Breast epithelium (tissue), 4 donors: ENCODE results near the gene ULK4. TPM values are rescaled to one million over a fixed set of nuclear protein-coding genes. Genes with fewer than 3 reads are reported as not detected.

Experiments used
- DNase-seq, 2 donors: peaks; one replicate each; pipeline ENCODE4 v3.0.0-alpha.2; 2019; ENCODE audit warnings: low spot score in 2 of 2
- H3K27ac ChIP-seq, 2 donors: fragments of 200-600 bp; sonication (generic) in 1 of 2; one replicate each; pipeline ENCODE4 v1.5.1; 2016 to 2019; ENCODE audit warnings: mild to moderate bottlenecking in 1 of 2
- H3K27me3 ChIP-seq, 2 donors: fragments of 200-600 bp; sonication (generic) in 1 of 2; one replicate each; pipeline versions ENCODE4 v1.5.1 to v1.6.0; 2017 to 2019; ENCODE audit warnings: control low read depth in 1 of 2, mild to moderate bottlenecking in 1 of 2
- H3K36me3 ChIP-seq: fragments of 200-600 bp; one replicate; pipeline ENCODE4 v1.5.1; 2019
- H3K4me1 ChIP-seq, 2 donors: fragments of 200-600 bp; sonication (generic); one replicate each; pipeline ENCODE4 v1.5.1; 2016 to 2019; ENCODE audit warnings: control low read depth in 1 of 2
- H3K4me3 ChIP-seq, 3 donors: fragments of 200-600 bp; sonication (generic); 1 replicate in 2 of 3; 2 replicates in 1 of 3; pipeline ENCODE4 v1.5.1; 2016 to 2019; ENCODE audit warnings: mild to moderate bottlenecking in 3 of 3, moderate library complexity in 2 of 3
- H3K9me3 ChIP-seq, 2 donors: fragments of 200-600 bp; sonication (generic) in 1 of 2; one replicate each; pipeline ENCODE4 v1.5.1; 2016 to 2019; ENCODE audit warnings: control low read depth in 1 of 2
- CTCF ChIP-seq, 3 donors: fragments of 450-650 bp; IDR thresholded peaks; one replicate each; pipeline ENCODE4 v1.5.1; 2016 to 2017; ENCODE audit warnings: antibody characterized with exemption in 3 of 3, mild to moderate bottlenecking in 3 of 3, moderate library complexity in 3 of 3
- POLR2A ChIP-seq: fragments of 450-650 bp; IDR thresholded peaks from one replicate; pipeline ENCODE4 v1.6.1; 2016; ENCODE audit warnings: antibody characterized with exemption, mild to moderate bottlenecking, moderate library complexity
- POLR2AphosphoS5 ChIP-seq, 3 donors: sonication (generic); formaldehyde crosslinking; IDR thresholded peaks; one replicate each; pipeline ENCODE4 v1.6.1; 2017; ENCODE audit warnings: antibody characterized with exemption in 3 of 3
- intact Hi-C: fragments of 100-400 bp; cut with DNase I; formaldehyde crosslinking; loops from one replicate; pipeline ENCODE4 v1.15.1; 2023; ENCODE audit warnings: low total_unique reads
- total RNA-seq, 3 donors: library from RNA; depleted of rRNA; stranded (reverse); fragments of >200 nt; gene quantifications; one replicate each; pipeline ENCODE4 v1.1.0, GENCODE V29; 2016

The ULK4 gene
- total RNA-seq, 3 donors from 2014 or later, result 23.0 to 52.8 (median 31.8) TPM

GRCh38 chr3:41640076-41640475, 321.8 kb downstream of the ULK4 start:
- intact Hi-C loops, result no loop called here
- no peak for DNase-seq

GRCh38 chr3:41638381-41638780, 323.5 kb downstream of the ULK4 start:
- no peaks in the 10 kb centered on the region for H3K36me3 ChIP-seq
- no peaks in the 10 kb centered on the region for H3K27me3 ChIP-seq
- TF ChIP-seq POLR2AphosphoS5 (IDR thresholded peaks at IDR 0.05) (no peak), CTCF (IDR thresholded peaks at IDR 0.05) (no peak), POLR2A (no peak)
- intact Hi-C loops, result no loop called here
- no peak for DNase-seq
- no peak overlapping the region for H3K4me3 ChIP-seq
- no peaks in the 10 kb centered on the region for H3K9me3 ChIP-seq
- H3K27ac ChIP-seq, result no peak overlapping the region
- H3K4me1 ChIP-seq, result no peaks in the 10 kb centered on the region

More at GRCh38 chr3:41640076-41640475, 321.8 kb downstream of the ULK4 start:
- H3K27ac ChIP-seq, result no peak overlapping the region
- H3K9me3 ChIP-seq, result no peaks in the 10 kb centered on the region
- H3K27me3 ChIP-seq, result no peaks in the 10 kb centered on the region
- no peaks in the 10 kb centered on the region for H3K36me3 ChIP-seq
- TF ChIP-seq POLR2AphosphoS5 (IDR thresholded peaks at IDR 0.05) (no peak), POLR2A (no peak), CTCF (IDR thresholded peaks at IDR 0.05) (no peak)
- no peak overlapping the region for H3K4me3 ChIP-seq
- H3K4me1 ChIP-seq, result no peaks in the 10 kb centered on the region

GRCh38 chr3:41632700-41633099, 329.2 kb downstream of the ULK4 start:
- Histone ChIP-seq H3K27me3 (no peaks in the 10 kb centered on the region), H3K36me3 (no peaks in the 10 kb centered on the region), H3K4me1 (no peaks in the 10 kb centered on the region), H3K27ac (no peak overlapping the region), H3K9me3 (no peaks in the 10 kb centered on the region), H3K4me3 (no peak overlapping the region)
- TF ChIP-seq POLR2AphosphoS5 (IDR thresholded peaks at IDR 0.05) (no peak), POLR2A (no peak), CTCF (IDR thresholded peaks at IDR 0.05) (no peak)
- DNase-seq, result no peak
- intact Hi-C loops, result no loop called here

- H3K27me3 ChIP-seq, result no peaks in the 10 kb centered on the region
- no peak overlapping the region for H3K27ac ChIP-seq
- intact Hi-C loops, result no loop called here
- no peak overlapping the region for H3K4me3 ChIP-seq
- no peaks in the 10 kb centered on the region for H3K9me3 ChIP-seq
- no peak for DNase-seq
- TF ChIP-seq CTCF (IDR thresholded peaks at IDR 0.05) (no peak), POLR2AphosphoS5 (IDR thresholded peaks at IDR 0.05) (no peak), POLR2A (no peak)
- H3K4me1 ChIP-seq, result no peaks in the 10 kb centered on the region
- H3K36me3 ChIP-seq, result no peaks in the 10 kb centered on the region
Observed at GRCh38 chr3:41630708-41631107, 331.2 kb downstream of the ULK4 start.

- Histone ChIP-seq H3K4me3 (no peak overlapping the region), H3K9me3 (no peaks in the 10 kb centered on the region), H3K36me3 (no peaks in the 10 kb centered on the region), H3K27ac (no peak overlapping the region), H3K27me3 (no peaks in the 10 kb centered on the region), H3K4me1 (no peaks in the 10 kb centered on the region)
- no peak for DNase-seq
- no peak for TF ChIP-seq POLR2AphosphoS5 (IDR thresholded peaks at IDR 0.05)
- TF ChIP-seq CTCF (IDR thresholded peaks at IDR 0.05), result no peak
- TF ChIP-seq POLR2A, result no peak
- intact Hi-C loops, result no loop called here
Observed at GRCh38 chr3:41629986-41630385, 331.9 kb downstream of the ULK4 start.
